Fibroblast of lung (primary cell): Measurements from ENCODE around the gene NIBAN1. TPM values are rescaled to one million over a fixed set of nuclear protein-coding genes. Genes with fewer than 3 reads are reported as not detected.

Experiments
- DNase-seq, 2 donors: peaks; one replicate each; pipeline versions ENCODE4 v3.0.0 to v3.0.0-alpha.2; 2010; ENCODE audit warnings: low read depth in 2 of 2
- H2AFZ ChIP-seq: 2 replicates; pipeline ENCODE4 v1.5.1; 2012; ENCODE audit warnings: low read length, control low read depth, inconsistent platforms
- H3K27ac ChIP-seq: 2 replicates; pipeline ENCODE4 v1.5.1; 2011; ENCODE audit warnings: low read length, control low read depth; ENCODE audit not compliant: insufficient read depth
- H3K27me3 ChIP-seq: 2 replicates; pipeline ENCODE4 v1.5.1; 2011; ENCODE audit warnings: mild to moderate bottlenecking, low read length; ENCODE audit not compliant: control insufficient read depth, insufficient read depth
- H3K36me3 ChIP-seq: 2 replicates; pipeline ENCODE4 v1.5.1; 2011; ENCODE audit warnings: low read length; ENCODE audit not compliant: control insufficient read depth, insufficient read depth
- H3K4me1 ChIP-seq: 2 replicates; pipeline ENCODE4 v1.5.1; 2011; ENCODE audit warnings: low read length; ENCODE audit not compliant: control insufficient read depth, insufficient read depth; ENCODE audit errors: extremely low read depth
- H3K4me2 ChIP-seq: 2 replicates; pipeline ENCODE4 v1.5.1; 2011; ENCODE audit warnings: low read length, control low read depth; ENCODE audit not compliant: insufficient read depth; ENCODE audit errors: extremely low read depth
- H3K4me3 ChIP-seq, 4 experiments: fragments of 200-600 bp in 1 of 4; sonication (generic) in 1 of 4; replicated peaks in 1 of 4; 2 replicates each; pipeline ENCODE4 v1.5.1; 2011 to 2016; ENCODE audit warnings: low read length in 4 of 4, low read depth in 3 of 4, mild to moderate bottlenecking in 3 of 4, control low read depth in 2 of 4, inconsistent platforms in 1 of 4, mixed read lengths in 1 of 4; ENCODE audit not compliant: insufficient read depth in 1 of 4; ENCODE audit errors: control extremely low read depth in 1 of 4
- H3K79me2 ChIP-seq: 2 replicates; pipeline ENCODE4 v1.5.1; 2012; ENCODE audit warnings: mild to moderate bottlenecking, low read length, inconsistent platforms; ENCODE audit not compliant: control insufficient read depth, insufficient read depth
- H3K9ac ChIP-seq: 2 replicates; pipeline ENCODE4 v1.5.1; 2011; ENCODE audit warnings: mild to moderate bottlenecking, low read length, control low read depth; ENCODE audit not compliant: insufficient read depth
- H3K9me3 ChIP-seq: 2 replicates; pipeline ENCODE4 v1.5.1; 2012; ENCODE audit warnings: low read depth, low read length; ENCODE audit not compliant: control insufficient read depth, insufficient read depth
- H4K20me1 ChIP-seq: 2 replicates; pipeline ENCODE4 v1.5.1; 2011; ENCODE audit warnings: low read length; ENCODE audit not compliant: control insufficient read depth, insufficient read depth; ENCODE audit errors: extremely low read depth
- CTCF ChIP-seq, 2 donors: IDR thresholded peaks in 1 of 2; conservative IDR thresholded peaks in 1 of 2; 1 replicate in 1 of 2; 2 replicates in 1 of 2; pipeline ENCODE4 v1.5.1; 2011 to 2012; ENCODE audit warnings: low read length in 2 of 2, control low read depth in 1 of 2, inconsistent platforms in 1 of 2, low read depth in 1 of 2, mild to moderate bottlenecking in 1 of 2
- EZH2 ChIP-seq: IDR thresholded peaks from 2 replicates; pipeline ENCODE4 v1.5.1; 2012; ENCODE audit warnings: low read length, control low read depth, mild to moderate bottlenecking; ENCODE audit errors: missing control alignments
- polyA plus RNA-seq, 2 donors: library from polyadenylated mRNA; depleted of rRNA in 1 of 2; stranded (reverse) in 1 of 2; unstranded in 1 of 2; fragments of >200 nt; gene quantifications; 2 replicates each; pipeline ENCODE4 v1.2.1, GENCODE V29; 2011 to 2012; ENCODE audit warnings: missing spikeins in 1 of 2
- total RNA-seq: library from RNA; depleted of rRNA; stranded (reverse); fragments of >200 nt; gene quantifications from 2 replicates; pipeline ENCODE4 v1.2.1, GENCODE V29; 2014

The NIBAN1 gene
- total and polyA plus RNA-seq, 2 donors (not counting 1 experiment from before 2014, with no cell fraction given) = 11.9 to 122 TPM

DNA sequence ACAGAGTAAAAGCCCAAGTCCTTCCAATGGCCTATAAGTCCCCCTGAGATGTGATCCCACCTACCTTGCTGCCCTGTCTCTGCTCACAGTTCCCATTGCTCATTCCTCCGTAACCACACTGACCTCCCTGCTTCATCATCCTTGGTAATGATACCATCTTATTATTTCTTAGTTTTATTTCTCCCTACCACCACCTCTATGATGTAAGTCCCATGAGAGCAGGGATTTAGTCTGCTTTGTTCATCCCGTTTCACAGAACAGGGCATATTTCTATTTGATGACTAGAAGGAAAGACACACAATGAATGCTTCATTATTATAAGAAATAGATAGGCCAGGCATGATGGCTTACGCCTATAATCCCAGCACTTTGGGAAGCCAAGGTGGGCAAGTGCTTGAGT, 22.5 kb downstream of the NIBAN1 start:
- Histone ChIP-seq H3K27ac (no peak overlapping the region), H3K27me3 (no peaks in the 10 kb centered on the region), H3K4me1 (peaks cover 3% of the 10 kb centered on the region), H3K4me3 (no peak overlapping the region), H3K9ac (no peak overlapping the region), H4K20me1 (no peaks in the 10 kb centered on the region), H3K79me2 (no peaks in the 10 kb centered on the region), H2AFZ (no peak overlapping the region), H3K9me3 (no peaks in the 10 kb centered on the region), H3K4me2 (no peak overlapping the region), H3K36me3 (no peaks in the 10 kb centered on the region)
- DNase-seq = no peak
- no peak for TF ChIP-seq CTCF (conservative IDR thresholded peaks at IDR 0.05 in 1 of 2, IDR thresholded peaks at IDR 0.05 in 1 of 2; ENCODE audit: low read depth in 1 of 2, low read length in 2 of 2)
- TF ChIP-seq EZH2 = no peak

- H3K4me3 ChIP-seq = no peak overlapping the region
- H3K79me2 ChIP-seq = no peaks in the 10 kb centered on the region
- no peak for TF ChIP-seq EZH2
- no peak for TF ChIP-seq CTCF (conservative IDR thresholded peaks at IDR 0.05 in 1 of 2, IDR thresholded peaks at IDR 0.05 in 1 of 2; ENCODE audit: low read depth in 1 of 2, low read length in 2 of 2)
- H2AFZ ChIP-seq = no peak overlapping the region
- no peak overlapping the region for H3K27ac ChIP-seq
- no peak for DNase-seq
- no peaks in the 10 kb centered on the region for H3K9me3 ChIP-seq
- no peak overlapping the region for H3K9ac ChIP-seq
- H3K4me1 ChIP-seq = peaks cover 3% of the 10 kb centered on the region
- no peaks in the 10 kb centered on the region for H3K27me3 ChIP-seq
- H4K20me1 ChIP-seq = no peaks in the 10 kb centered on the region
- no peak overlapping the region for H3K4me2 ChIP-seq
- no peaks in the 10 kb centered on the region for H3K36me3 ChIP-seq
Observed at GRCh38 chr1:184950906-184951305, 23.4 kb downstream of the NIBAN1 start.

DNA sequence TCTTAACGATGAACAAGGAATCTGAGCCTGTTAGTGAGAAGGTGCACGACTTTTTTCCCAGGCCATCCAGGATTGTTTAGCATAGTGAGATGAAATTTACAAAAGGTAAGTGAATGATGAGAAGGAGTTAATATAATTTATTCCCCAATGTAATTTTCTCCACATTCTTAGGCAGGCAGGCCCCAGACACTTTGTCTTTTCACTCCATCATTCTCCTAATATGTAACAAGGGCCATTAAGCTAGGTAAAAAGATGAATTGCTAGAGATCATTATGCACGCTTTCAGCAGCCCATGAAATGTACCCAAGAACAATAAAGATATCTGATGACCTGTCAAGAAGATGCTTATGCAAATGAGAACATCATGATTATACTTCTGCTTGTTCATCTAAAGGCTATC, 24.1 kb downstream of the NIBAN1 start:
- Histone ChIP-seq H2AFZ (no peak overlapping the region), H3K4me1 (peaks cover 3% of the 10 kb centered on the region), H3K9me3 (no peaks in the 10 kb centered on the region), H3K79me2 (no peaks in the 10 kb centered on the region), H3K4me2 (no peak overlapping the region), H4K20me1 (no peaks in the 10 kb centered on the region), H3K27ac (no peak overlapping the region), H3K4me3 (no peak overlapping the region), H3K9ac (no peak overlapping the region), H3K27me3 (no peaks in the 10 kb centered on the region), H3K36me3 (no peaks in the 10 kb centered on the region)
- no peak for TF ChIP-seq EZH2
- no peak for TF ChIP-seq CTCF (conservative IDR thresholded peaks at IDR 0.05 in 1 of 2, IDR thresholded peaks at IDR 0.05 in 1 of 2; ENCODE audit: low read depth in 1 of 2, low read length in 2 of 2)
- DNase-seq = no peak
